CD4-positive, CD25-positive, alpha-beta regulatory T cell (primary cell): ENCODE data around the gene MRPS35. TPM values are rescaled to one million over a fixed set of nuclear protein-coding genes. Genes with fewer than 3 reads are reported as not detected.
"Not testable (repeated sequence)": the region's sequence is repeated elsewhere in the genome, so short reads cannot be mapped to it uniquely, and the experiment has no call there.

Experiments used
- ATAC-seq, 2 donors: fragments of 150-1000 bp; cut with Tn5 transposase; one replicate each; pipeline ENCODE4 v1.10.0; 2021; ENCODE audit warnings: low read depth in 2 of 2, moderate number of reproducible peaks in 2 of 2, moderate library complexity in 1 of 2
- DNase-seq, 3 donors: peaks; one replicate each; pipeline versions ENCODE4 v3.0.0 to v3.0.0-alpha.2; 2012 to 2022; ENCODE audit warnings: mixed read lengths in 1 of 3
- H3K27ac ChIP-seq: one replicate; pipeline ENCODE4 v1.7.0; 2013; ENCODE audit warnings: mild to moderate bottlenecking, low read length; ENCODE audit not compliant: insufficient read depth, poor library complexity, severe bottlenecking
- H3K27me3 ChIP-seq: one replicate; pipeline ENCODE4 v1.7.0; 2013; ENCODE audit warnings: low read length; ENCODE audit not compliant: control insufficient read depth, insufficient read depth
- H3K36me3 ChIP-seq: one replicate; pipeline ENCODE4 v1.7.0; 2013; ENCODE audit warnings: mild to moderate bottlenecking, low read length, moderate library complexity; ENCODE audit not compliant: control insufficient read depth, insufficient read depth
- H3K4me1 ChIP-seq: 2 replicates; pipeline ENCODE4 v1.7.0; 2013; ENCODE audit warnings: mild to moderate bottlenecking, low read length; ENCODE audit not compliant: insufficient read depth, control insufficient read depth, poor library complexity, severe bottlenecking
- H3K4me3 ChIP-seq: one replicate; pipeline ENCODE4 v1.7.0; 2013; ENCODE audit warnings: low read depth, mild to moderate bottlenecking, low read length, moderate library complexity
- H3K9me3 ChIP-seq, 2 experiments: 1 replicate in 1 of 2; 2 replicates in 1 of 2; pipeline ENCODE4 v1.7.0; 2013; ENCODE audit warnings: low read length in 2 of 2, mild to moderate bottlenecking in 1 of 2, moderate library complexity in 1 of 2; ENCODE audit not compliant: control insufficient read depth in 2 of 2
- H3K27ac Mint-ChIP-seq, 3 donors: one replicate each; pipeline ENCODE4 v1.8.0; 2020 to 2022; ENCODE audit warnings: mild to moderate bottlenecking in 3 of 3, mixed read lengths in 3 of 3, moderate library complexity in 2 of 3
- H3K27me3 Mint-ChIP-seq: one replicate; pipeline ENCODE4 v1.8.0; 2022; ENCODE audit warnings: mild to moderate bottlenecking, mixed read lengths
- H3K36me3 Mint-ChIP-seq: one replicate; pipeline ENCODE4 v1.8.0; 2020; ENCODE audit warnings: mixed read lengths
- H3K4me1 Mint-ChIP-seq, 4 donors: one replicate each; pipeline ENCODE4 v1.8.0; 2020 to 2022; ENCODE audit warnings: mixed read lengths in 4 of 4, mild to moderate bottlenecking in 1 of 4
- H3K4me3 Mint-ChIP-seq, 4 donors: one replicate each; pipeline ENCODE4 v1.8.0; 2020 to 2022; ENCODE audit warnings: mild to moderate bottlenecking in 4 of 4, mixed read lengths in 4 of 4, moderate library complexity in 3 of 4
- H3K9me3 Mint-ChIP-seq, 7 donors: one replicate each; pipeline ENCODE4 v1.8.0; 2020 to 2022; ENCODE audit warnings: mixed read lengths in 7 of 7, mild to moderate bottlenecking in 3 of 7, moderate library complexity in 2 of 7
- polyA plus RNA-seq, 4 donors: library from polyadenylated mRNA; unstranded; fragments of 300-500 nt; fragmentation: Illumina TruSeq; gene quantifications; one replicate each; pipeline ENCODE4 v1.2.3, GENCODE V29; 2021
- total RNA-seq: library from RNA; stranded (reverse); gene quantifications from one replicate; pipeline ENCODE4 v1.2.3, GENCODE V29; 2022

MRPS35 gene
- total and polyA plus RNA-seq, 5 donors from 2014 or later, result 17.8 to 74.2 (median 67.1) TPM

DNA sequence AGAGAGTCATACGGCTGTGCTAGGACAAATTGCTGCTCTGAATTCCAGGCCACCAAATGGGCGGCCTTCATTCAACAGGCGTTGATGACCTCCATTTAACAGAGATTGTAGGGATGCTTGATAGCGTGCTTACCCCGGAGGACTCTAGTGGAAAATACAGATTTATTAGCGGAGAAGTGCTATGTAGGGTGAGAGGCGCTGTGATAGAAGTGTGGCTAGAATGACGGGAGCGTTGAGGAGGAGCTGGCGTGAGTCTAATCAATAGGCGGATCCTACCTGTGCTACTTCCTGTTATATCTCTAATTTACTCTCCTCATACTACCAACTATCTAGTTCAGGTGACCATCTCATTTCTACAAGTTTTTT is 668 bp downstream of the MRPS35 start:
- DNase-seq (peak in 1 of 3 donors; percentile 65), ATAC-seq (no peak)
- Histone ChIP-seq H3K9me3 (no peaks in the 10 kb centered on the region), H3K27ac (peak overlapping the region; percentile 70), H3K4me1 (peaks cover 27% of the 10 kb centered on the region), H3K36me3 (peaks cover 12% of the 10 kb centered on the region), H3K27me3 (peaks cover 2% of the 10 kb centered on the region), H3K4me3 (peak overlapping the region; percentile 93)
- H3K27ac Mint-ChIP-seq, result peak overlapping the region; percentile 95 to 97 (median 96)
- peak overlapping the region; percentile 90 to 97 (median 96) for H3K4me3 Mint-ChIP-seq
- H3K4me1 Mint-ChIP-seq, result peaks cover 9 to 43% (median 32%) of the 10 kb centered on the region in 4 donors
- H3K27me3 Mint-ChIP-seq, result peaks cover 6% of the 10 kb centered on the region
- no peaks in the 10 kb centered on the region for H3K36me3 Mint-ChIP-seq
- no peaks in the 10 kb centered on the region for H3K9me3 Mint-ChIP-seq

DNA sequence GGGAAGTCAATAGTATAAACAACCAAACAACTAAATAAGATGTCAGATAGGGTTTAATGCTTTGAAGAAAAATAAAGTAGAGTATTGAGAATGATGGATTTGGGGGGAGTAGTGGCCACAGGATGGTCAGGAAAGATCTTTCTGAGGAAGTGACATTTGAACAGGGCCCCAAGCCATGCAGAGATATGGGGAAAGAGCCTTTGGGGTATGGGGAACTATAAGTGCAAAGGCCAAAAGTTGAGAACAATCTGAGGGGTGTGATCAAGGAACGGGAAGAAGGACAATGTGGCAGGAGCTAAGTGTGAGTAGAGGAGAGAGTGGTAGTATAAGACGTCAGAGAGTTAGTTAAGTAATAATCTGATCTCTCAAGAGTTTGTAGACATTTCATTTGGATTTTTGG is 1.3 kb downstream of the MRPS35 start:
- peak overlapping the region; percentile 21 to 97 (median 95) for H3K27ac Mint-ChIP-seq
- H3K27me3 Mint-ChIP-seq, result peaks cover 5% of the 10 kb centered on the region
- H3K4me1 ChIP-seq, result peaks cover 27% of the 10 kb centered on the region
- DNase-seq (no peak), ATAC-seq (no peak)
- H3K36me3 Mint-ChIP-seq, result no peaks in the 10 kb centered on the region
- H3K4me1 Mint-ChIP-seq, result peaks cover 9 to 43% (median 33%) of the 10 kb centered on the region in 4 donors
- H3K9me3 ChIP-seq, result no peaks in the 10 kb centered on the region
- no peaks in the 10 kb centered on the region for H3K9me3 Mint-ChIP-seq
- H3K36me3 ChIP-seq, result peaks cover 17% of the 10 kb centered on the region
- H3K27ac ChIP-seq, result peak overlapping the region; percentile 70
- H3K4me3 ChIP-seq, result peak overlapping the region; percentile 93
- H3K4me3 Mint-ChIP-seq, result peak overlapping the region; percentile 90 to 97 (median 96)
- peaks cover 2% of the 10 kb centered on the region for H3K27me3 ChIP-seq

DNA sequence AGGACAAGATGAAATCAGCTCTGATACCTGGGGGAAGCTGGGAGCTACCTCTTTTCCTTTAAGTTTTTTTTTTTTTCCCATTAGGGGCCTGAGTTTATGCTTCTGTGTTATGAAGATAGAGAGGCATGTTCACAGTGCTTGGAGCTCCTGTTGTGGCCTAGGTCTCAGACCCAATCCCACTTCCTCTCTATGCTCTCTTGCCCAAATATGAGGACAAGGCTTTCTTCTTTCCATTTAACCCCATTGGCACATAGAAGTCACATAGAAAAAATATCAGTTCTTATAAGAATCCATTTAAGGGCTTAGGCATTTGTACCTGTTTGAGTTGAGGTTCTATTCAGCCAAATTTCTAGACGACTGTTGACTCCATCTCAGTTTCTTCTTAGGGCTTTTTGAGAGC is 12.6 kb downstream of the MRPS35 start:
- H3K4me3 Mint-ChIP-seq, result no peak overlapping the region
- DNase-seq (no peak), ATAC-seq (no peak)
- H3K4me3 ChIP-seq, result no peak overlapping the region
- H3K36me3 Mint-ChIP-seq, result peaks cover 12% of the 10 kb centered on the region
- no peak overlapping the region for H3K27ac ChIP-seq
- peaks cover 50% of the 10 kb centered on the region for H3K36me3 ChIP-seq
- no peaks in the 10 kb centered on the region for H3K4me1 ChIP-seq
- H3K27ac Mint-ChIP-seq, result no peak overlapping the region
- H3K9me3 ChIP-seq, result no peaks in the 10 kb centered on the region
- no peaks in the 10 kb centered on the region for H3K9me3 Mint-ChIP-seq
- no peaks in the 10 kb centered on the region for H3K27me3 ChIP-seq
- no peaks in the 10 kb centered on the region for H3K27me3 Mint-ChIP-seq
- H3K4me1 Mint-ChIP-seq, result peaks cover 0 to 10% (median 7%) of the 10 kb centered on the region in 4 donors

DNA sequence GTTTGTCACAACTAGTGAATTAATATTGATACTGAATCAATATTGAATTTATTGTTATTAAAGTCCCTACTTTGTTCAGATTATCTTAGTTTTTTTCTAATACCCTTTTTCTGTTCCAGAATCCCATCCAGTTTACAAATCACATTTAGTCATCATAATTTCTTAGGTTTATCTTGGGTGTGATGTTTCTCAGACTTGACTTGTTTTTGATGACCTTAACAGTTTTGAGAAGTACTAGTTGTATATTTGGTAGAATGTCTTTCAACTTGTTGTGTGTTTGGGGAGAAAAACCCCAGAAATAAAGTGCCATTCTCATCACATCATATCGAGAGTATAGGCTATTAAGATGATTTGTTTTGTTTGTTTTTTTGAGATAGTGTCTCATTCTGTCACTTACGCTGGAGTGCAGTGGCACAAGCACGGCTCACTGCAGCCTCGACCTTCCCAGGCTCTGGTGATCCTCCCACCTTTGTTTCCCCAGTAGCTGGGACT is 19.5 kb downstream of the MRPS35 start:
- H3K27ac ChIP-seq, result no peak overlapping the region
- no peaks in the 10 kb centered on the region for H3K9me3 ChIP-seq
- ATAC-seq (no peak), DNase-seq (no peak)
- H3K4me1 ChIP-seq, result no peaks in the 10 kb centered on the region
- no peak overlapping the region for H3K4me3 ChIP-seq
- peaks cover 27% of the 10 kb centered on the region for H3K36me3 Mint-ChIP-seq
- H3K27me3 Mint-ChIP-seq, result no peaks in the 10 kb centered on the region
- peaks cover 49% of the 10 kb centered on the region for H3K36me3 ChIP-seq
- peak overlapping the region in 1 of 3 donors; percentile 53 for H3K27ac Mint-ChIP-seq
- no peaks in the 10 kb centered on the region for H3K27me3 ChIP-seq
- H3K4me3 Mint-ChIP-seq, result no peak overlapping the region
- H3K4me1 Mint-ChIP-seq, result peaks cover 0 to 15% (median 6%) of the 10 kb centered on the region in 4 donors
- peaks cover 0 to 1% (median 0%) of the 10 kb centered on the region in 7 donors for H3K9me3 Mint-ChIP-seq

DNA sequence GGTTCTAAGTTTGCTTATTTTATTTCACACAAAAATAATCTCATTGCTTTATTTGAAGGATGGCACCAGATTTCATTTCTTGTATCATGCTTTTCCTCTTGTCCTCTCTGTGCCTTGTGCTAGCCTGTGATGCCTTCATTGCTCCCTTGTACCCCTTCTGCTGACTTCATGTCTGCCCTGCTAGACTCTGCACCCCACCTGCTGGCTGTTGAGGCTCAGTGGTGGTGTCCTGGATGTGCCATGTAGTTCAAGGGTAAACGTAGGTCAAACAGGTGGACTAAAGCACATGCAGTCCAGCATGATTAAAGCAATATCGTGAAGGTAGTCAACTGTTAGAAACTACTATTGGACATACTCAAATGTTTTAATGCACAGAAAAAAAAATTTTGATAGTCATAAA is 21.6 kb downstream of the MRPS35 start:
- no peaks in the 10 kb centered on the region for H3K27me3 Mint-ChIP-seq
- no peak overlapping the region for H3K27ac Mint-ChIP-seq
- H3K9me3 ChIP-seq, result no peaks in the 10 kb centered on the region
- H3K27ac ChIP-seq, result no peak overlapping the region
- H3K27me3 ChIP-seq, result no peaks in the 10 kb centered on the region
- peaks cover 0 to 1% (median 0%) of the 10 kb centered on the region in 7 donors for H3K9me3 Mint-ChIP-seq
- ATAC-seq, result peak in 1 of 2 donors; percentile 31
- H3K4me1 Mint-ChIP-seq, result peaks cover 0 to 11% (median 8%) of the 10 kb centered on the region in 4 donors
- no peak overlapping the region for H3K4me3 ChIP-seq
- H3K4me3 Mint-ChIP-seq, result no peak overlapping the region
- H3K4me1 ChIP-seq, result no peaks in the 10 kb centered on the region
- DNase-seq, result peak in 1 of 3 donors; percentile 26
- H3K36me3 ChIP-seq, result peaks cover 47% of the 10 kb centered on the region
- peaks cover 28% of the 10 kb centered on the region for H3K36me3 Mint-ChIP-seq

DNA sequence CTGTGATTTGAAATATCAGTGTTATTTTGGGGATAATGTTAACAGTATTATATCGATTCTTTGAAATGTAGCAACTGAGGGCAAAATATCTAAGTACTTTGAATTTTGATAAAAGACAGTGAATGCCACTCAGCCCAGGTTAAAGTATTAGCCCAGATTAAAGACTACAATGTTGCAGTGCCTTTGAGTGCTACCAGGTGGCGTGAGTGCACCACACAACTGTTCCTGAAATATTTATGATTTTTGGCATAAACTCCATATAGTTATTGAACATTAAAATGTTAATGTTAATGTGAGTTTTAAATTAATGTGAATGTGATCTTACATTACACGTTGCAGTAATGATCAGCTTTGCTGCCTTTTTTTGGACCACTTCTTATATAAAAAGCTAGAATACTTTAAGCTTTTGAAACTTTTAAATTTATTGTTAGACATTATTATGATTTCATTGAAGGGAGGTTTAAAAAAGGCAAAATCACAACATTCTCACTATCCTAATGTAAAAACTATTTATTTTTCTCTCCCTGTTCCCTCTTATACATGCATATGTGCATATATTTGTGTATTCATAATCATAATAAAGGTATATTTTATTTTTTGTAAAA is 22.5 kb downstream of the MRPS35 start:
- Histone ChIP-seq H3K9me3 (no peaks in the 10 kb centered on the region), H3K27ac (no peak overlapping the region), H3K36me3 (peaks cover 55% of the 10 kb centered on the region), H3K27me3 (no peaks in the 10 kb centered on the region), H3K4me1 (no peaks in the 10 kb centered on the region), H3K4me3 (no peak overlapping the region)
- H3K36me3 Mint-ChIP-seq, result peaks cover 31% of the 10 kb centered on the region
- ATAC-seq (peak; percentile 71 to 73), DNase-seq (peak in 2 of 3 donors; percentile 55 to 60)
- H3K27me3 Mint-ChIP-seq, result no peaks in the 10 kb centered on the region
- H3K27ac Mint-ChIP-seq, result no peak overlapping the region
- H3K9me3 Mint-ChIP-seq, result peaks cover 0 to 1% (median 0%) of the 10 kb centered on the region in 7 donors
- H3K4me1 Mint-ChIP-seq, result peaks cover 0 to 11% (median 8%) of the 10 kb centered on the region in 4 donors
- no peak overlapping the region for H3K4me3 Mint-ChIP-seq

DNA sequence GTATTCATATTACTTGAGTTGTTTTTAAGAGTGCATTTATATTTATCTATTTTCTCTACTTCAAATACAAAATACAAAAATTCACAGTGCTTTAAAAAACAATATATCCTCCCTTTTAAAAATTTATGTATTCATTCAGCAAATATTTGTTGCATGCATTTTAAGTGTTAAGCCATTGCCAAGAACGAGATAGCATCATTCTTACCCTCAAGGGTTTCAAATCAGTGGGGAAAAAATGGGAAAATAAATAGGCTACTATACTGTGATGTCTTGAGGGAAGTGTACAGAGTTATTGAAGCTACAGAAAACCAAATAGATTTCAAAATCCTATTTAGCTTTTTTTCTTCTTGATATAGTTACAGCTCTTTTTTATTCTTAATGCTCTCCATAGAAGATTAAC is 23.2 kb downstream of the MRPS35 start:
- no peak overlapping the region for H3K4me3 ChIP-seq
- peaks cover 0 to 1% (median 0%) of the 10 kb centered on the region in 7 donors for H3K9me3 Mint-ChIP-seq
- H3K4me3 Mint-ChIP-seq, result no peak overlapping the region
- no peaks in the 10 kb centered on the region for H3K27me3 ChIP-seq
- H3K27ac Mint-ChIP-seq, result no peak overlapping the region
- ATAC-seq, result no peak
- H3K9me3 ChIP-seq, result no peaks in the 10 kb centered on the region
- peaks cover 62% of the 10 kb centered on the region for H3K36me3 ChIP-seq
- no peak overlapping the region for H3K27ac ChIP-seq
- no peaks in the 10 kb centered on the region for H3K27me3 Mint-ChIP-seq
- no peaks in the 10 kb centered on the region for H3K4me1 ChIP-seq
- DNase-seq, result no peak
- peaks cover 0 to 10% (median 8%) of the 10 kb centered on the region in 4 donors for H3K4me1 Mint-ChIP-seq
- peaks cover 31% of the 10 kb centered on the region for H3K36me3 Mint-ChIP-seq

DNA sequence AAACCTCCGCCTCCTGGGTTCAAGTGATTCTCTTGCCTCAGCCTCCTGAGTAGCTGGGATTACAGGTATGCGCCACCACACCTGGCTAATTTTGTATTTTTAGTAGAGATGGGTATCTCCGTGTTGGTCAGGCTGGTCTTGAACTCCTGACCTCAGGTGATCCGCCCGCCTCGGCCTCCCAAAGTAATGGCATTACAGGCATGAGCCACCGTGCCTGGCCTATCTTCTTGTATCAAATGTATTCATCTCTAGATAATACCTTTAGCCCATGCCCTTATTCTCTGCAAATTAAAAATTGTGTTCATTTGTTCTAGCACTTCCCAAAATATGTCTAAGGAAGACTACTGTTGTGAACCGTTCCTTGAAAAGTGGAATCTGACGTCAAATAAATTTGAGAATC is 23.7 kb downstream of the MRPS35 start:
- not testable (repeated sequence) for H3K9me3 ChIP-seq, H3K4me3 ChIP-seq, H3K4me1 Mint-ChIP-seq, H3K27me3 Mint-ChIP-seq, H3K27me3 ChIP-seq, H3K4me1 ChIP-seq, H3K27ac Mint-ChIP-seq, ATAC-seq, H3K27ac ChIP-seq, DNase-seq, H3K9me3 Mint-ChIP-seq, H3K4me3 Mint-ChIP-seq
- H3K36me3 Mint-ChIP-seq, result peaks cover 31% of the 10 kb centered on the region
- H3K36me3 ChIP-seq, result peaks cover 65% of the 10 kb centered on the region
